Stimulated activated CD8-positive, alpha-beta memory T cell treated with anti-CD3 and anti-CD28 coated beads, Interleukin-15, amount 100 ng/mL, for 1 hour (primary cell): ENCODE data around the gene ARL6.

ENCODE experiments used
- DNase-seq: peaks from one replicate; pipeline ENCODE4 v3.0.0-alpha.2; 2020; ENCODE audit warnings: low read depth

Gene ARL6, protein sequence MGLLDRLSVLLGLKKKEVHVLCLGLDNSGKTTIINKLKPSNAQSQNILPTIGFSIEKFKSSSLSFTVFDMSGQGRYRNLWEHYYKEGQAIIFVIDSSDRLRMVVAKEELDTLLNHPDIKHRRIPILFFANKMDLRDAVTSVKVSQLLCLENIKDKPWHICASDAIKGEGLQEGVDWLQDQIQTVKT

DNA sequence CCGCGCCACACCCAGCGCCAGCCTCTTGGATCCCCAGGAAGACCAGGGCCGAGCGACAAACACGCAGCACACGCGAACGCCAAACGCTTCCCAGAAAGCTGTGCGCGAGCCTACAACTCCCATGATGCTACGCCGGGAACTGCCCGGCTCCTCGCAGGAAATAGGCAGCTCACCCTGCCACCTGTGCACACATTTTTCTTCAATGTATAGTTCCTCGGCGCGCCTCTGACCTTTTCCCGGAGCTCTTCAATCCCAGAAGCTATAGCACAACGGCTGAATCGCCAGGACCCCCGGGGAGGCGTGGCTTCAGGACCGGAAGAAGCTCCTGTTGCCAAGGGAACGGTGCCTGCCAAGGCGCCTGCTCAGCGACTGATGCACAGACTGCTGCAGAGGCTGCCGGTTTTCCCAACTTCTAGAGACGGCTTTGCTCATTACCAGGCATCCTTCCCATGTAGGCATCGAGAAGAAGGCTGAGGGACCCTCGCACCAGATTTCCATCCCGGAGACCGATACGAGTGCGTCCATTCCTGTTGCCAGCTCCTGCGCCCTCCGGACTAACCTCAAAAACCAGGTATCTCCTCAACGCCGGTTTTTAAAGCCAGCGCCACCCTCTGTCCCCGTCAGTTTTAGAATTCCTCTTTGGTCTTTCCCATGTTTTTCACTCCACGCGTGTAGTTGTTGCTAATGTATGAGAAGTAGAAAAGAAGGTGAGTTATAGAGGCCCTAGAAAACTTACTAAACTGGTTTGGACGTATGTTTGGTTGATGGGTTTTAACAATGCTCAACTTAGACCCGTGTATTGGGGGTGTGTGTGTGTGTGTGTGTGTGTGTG, at the start of gene ARL6:
Gene ARL6 (plus strand): TSS at position 352 of the 832 bp plus-strand sequence. CDS start 3,350 bp downstream, outside the sequence.
- DNase-seq = peak; percentile 46

DNA sequence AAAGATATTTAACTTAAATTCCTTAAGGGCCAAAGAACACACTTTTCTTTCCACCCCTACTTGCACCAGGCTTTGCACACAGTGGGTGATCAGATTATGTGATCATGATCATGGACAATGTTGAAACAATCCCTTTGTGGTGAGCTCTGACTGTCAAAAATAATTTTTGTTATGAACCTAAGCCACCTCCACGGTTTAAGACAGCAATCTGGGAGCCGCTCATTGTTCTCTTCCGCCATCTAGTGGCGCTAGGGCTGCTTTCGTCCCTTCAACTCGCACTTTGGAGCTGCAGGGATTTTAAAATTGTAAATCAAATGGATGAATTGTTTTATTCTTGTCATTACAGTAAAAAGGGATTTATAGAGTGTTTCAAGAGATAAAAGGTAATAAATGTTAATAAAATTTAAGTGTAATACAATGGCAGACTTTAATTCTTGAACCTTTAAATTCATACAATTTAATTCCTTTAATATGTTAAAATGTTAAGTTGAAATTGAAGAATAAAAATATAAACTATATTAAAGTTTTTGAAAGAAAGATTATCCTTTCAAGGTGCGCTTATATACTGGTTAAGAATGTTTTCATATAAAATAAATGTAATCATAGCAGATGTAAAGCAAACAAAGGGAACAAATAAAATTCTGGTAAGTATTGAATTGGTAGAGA, 45.3 kb upstream of the ARL6 start:
- peak; percentile 23 for DNase-seq

DNA sequence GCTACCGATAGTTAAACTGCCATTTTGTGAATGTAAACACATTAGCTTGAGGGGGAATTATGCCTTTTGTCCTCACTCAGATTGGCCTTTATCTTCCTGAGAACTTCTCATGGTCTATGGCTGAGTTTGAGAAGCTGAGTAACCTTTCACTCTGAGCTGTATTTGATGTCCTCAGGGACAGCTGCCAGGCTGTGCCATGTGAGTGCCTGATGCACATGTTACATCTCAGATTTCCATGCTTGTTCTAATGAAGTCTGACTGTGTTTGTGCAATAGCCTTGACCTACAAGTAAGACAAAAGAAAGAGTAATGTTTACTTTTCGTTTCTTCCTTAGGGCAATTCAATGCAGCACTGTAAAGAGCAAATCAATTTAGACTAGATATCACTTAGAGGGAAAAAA, 44.1 kb upstream of the ARL6 start:
- no peak for DNase-seq

DNA sequence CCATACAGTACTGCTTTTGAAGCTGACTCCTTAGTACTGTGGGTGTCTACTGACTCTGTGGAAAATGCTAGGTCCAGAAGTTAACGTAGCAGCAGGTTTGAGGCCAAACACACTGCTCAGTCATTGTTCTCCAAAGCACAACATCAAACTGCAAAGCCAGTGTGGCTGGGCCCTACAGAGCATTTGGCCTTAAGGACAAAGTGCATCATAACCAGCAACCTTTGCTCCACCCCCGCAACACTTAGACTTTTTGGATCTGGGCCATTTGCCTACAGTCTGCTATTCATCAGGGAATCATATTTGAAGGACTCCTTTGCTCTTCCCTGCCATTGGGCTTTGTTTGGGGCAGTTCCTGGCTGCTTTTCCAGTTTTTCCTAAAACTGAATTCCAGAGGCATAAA, 43.1 kb upstream of the ARL6 start:
- DNase-seq = no peak

DNA sequence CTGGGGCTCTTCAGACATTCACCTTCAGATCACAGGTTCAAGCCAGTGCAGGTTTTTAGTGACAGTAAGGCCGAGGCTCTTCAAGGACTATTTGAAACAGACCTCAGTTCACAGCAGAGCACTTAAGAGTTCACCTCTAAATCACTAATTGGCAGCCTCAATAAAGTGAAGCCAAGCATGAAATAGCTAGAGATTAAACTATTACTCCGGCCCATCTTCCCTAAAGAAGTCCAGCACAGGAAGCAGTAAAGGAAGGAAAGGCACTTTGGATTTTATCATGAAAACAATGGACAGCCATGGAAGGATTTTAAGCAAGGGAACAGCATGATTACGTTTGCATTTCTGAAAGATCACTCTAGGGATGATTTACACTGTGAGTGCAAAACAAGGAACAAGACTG, 27.6 kb upstream of the ARL6 start:
- no peak for DNase-seq

DNA sequence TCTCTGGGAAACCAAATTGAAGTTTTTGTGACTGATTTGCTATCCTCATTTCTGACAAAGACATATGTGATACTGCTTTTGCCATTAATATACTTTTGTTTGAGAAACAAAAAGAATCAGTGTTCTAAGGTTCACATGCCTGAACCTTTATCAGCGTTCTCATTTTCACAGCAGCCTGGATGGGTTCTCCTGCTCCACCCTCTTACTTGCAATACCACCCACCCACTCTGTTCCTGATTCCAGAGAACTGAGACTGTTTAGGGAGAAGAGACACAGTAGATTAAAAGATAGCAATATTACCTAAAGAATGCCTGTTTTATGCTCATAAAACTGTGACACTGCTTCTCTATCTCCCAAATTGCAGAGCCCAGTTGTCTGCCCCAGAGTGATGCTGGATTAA, 25.8 kb upstream of the ARL6 start:
- DNase-seq = no peak

DNA sequence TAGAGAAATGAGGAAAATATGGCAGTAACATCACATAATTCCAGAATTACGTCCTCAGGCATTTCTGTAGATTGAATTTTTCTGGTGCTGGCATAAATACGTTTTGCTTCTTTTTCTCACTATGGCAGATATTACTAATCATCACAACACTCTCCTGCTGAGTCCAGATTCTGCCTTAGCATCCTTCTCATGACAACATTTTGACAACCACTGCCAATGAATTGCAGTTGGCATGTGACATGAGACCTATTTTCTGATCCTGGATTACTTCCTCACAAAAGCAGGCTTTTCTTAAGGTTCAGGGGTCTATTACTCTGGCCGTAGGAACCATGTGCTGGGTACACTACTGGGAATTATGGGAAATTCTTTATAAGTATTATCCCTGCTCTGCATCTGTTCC, 22.5 kb upstream of the ARL6 start:
- no peak for DNase-seq

DNA sequence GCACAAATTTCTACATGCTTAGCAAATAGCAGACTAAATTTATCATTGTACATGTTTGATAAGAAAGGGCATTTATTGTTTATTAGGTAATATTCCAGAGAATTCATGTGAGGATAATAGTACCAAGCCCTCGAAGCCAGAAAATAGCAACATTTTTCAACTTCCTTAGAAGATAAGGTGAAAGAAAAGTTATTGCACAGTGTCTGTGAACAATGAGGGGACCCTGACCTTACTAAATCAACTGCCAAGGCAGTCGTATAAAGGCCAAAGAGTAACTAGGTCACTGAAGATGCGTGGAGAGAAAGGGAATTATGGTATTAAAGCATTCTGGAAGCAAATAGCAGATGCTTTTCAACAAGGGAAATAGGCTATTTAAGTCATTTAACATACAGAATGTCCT, 20.3 kb upstream of the ARL6 start:
- no peak for DNase-seq

DNA sequence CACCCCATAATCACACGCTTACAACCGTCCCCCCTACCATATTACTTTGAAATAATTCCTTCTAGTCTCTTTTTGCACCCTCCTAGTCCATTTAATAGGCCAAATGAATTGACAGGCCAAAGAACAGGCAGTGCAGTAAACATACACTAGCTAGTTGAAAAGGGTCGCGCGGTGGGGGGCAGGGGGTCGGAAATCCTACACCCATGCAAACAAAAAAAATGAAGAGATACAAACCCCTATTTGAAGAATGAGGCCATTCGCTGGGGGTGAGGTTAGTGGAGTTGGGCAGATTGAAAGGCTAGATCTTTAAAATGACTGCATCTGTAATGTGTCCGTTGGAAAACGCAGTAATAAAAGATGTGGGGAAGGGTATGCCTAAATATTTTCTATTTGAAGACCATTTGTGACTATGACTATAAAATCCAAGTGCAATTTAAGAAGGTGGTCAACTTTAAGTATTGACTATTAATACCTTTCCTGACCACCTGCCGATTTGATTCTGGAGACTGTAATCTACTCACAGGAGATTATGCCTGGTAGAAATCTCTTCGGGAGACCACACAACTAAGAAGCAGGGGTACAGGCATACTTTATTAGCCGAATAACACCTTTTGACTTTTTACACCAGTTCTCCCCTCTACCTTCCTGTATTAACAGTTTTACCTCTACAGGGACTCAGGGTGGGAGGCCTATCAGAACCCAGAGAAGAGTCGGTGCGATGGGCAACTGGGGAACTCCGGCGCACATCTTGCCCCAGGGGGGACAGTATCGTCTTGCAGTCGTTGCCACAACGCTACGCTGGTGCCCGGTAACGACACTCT, 762 bp upstream of the ARL6 start:
- DNase-seq = no peak

DNA sequence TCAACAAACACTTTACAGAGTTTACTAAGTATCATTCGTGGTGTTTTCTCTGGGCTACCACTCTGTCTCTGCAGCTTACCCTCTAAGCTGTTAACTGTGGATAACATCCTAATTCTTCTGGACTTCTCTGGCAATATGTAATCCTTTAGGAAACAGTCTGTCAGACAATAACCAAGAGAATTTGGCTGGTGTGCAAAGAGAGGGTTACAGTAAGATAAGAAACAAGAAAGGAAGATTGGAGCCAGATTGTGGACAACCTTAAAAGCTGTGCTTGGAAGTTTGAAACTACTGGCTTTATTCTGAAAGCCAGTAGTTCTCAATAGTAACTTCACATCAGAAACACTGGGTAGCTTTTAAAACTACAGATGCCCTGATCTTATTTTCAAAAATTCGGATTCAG, 778 bp downstream of the ARL6 start:
- DNase-seq = no peak

DNA sequence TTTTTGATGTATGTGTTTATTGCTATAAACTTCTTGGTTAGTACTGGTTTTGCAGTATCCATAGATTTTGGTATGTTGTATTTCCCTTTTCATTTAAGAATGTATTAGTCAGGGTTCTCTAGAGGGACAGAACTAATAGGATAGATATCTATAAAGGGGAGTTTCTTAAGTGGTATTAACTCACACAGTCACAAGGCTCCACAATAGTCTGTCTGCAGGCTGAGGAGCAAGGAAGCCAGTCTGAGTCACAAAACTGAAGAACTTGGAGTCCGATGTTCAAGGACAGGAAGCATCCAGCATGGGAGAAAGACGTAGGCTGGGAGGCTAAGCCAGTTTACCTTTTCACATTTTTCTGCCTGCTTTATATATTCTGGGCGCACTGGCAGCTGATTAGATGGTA, 8.4 kb downstream of the ARL6 start:
- DNase-seq = no peak

DNA sequence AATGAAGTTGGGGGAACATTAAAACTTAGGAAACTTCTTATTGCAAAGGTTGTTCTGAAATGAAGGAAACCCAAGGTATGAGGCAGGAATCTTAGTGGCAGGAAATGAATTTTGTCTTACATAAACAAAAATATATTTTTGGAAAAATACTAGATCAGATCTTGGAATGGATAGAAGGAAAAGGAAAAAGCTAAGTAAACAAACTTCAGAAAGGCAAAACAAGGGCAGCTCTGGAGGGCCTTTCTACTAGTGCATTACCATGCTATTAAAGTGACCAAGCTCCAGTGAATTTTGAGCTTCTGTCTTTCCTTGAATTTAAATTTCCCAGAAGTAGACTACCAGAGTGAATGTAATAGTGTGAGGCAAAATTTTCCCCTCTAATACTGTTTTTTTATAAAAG, 13.6 kb downstream of the ARL6 start:
- no peak for DNase-seq

DNA sequence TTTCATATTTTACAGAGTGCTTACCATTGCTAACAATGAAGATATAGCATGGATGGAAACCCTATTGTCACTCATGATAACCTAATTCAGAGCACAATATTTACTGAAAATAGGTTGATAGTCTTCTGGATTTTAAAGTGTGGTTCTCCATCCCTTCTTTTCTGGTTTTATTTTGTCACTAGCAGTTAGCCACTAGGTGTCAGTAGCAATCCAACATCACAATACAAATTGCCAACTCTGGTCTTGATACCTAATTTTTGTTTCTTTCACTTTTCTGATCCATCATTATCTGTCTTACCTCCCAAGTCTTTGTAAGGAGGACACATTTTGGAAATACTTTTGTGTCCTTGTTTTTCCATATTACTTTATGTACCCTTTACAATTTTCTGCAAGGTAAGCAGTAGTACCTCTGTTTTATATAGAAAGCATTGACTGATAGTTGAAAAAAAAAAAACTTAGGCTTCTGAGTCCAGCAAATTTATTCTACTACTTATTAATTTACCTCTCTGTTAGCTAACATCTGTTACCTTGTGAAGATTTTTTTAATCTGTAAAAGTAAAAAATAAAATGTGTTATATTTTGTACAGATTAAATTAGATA, 29.0 kb downstream of the ARL6 start:
- DNase-seq = no peak

DNA sequence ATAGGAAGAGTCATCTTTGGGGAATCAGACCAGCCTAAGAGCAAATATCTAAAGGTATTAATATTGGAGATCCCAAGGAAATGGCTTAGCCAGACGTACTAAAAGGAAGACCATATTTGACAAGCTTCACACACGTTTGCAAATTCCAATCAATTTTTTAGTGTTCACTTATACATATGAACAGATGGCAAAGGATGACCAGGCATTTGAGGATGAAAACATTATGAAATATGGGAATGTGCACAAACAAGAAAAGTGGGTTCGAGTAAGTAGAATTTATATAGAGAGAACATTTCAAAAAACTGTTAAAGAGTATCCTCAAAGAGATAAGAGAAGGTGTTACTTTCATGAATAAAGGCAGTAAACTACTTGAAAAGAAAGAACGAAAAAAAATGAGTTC, 31.4 kb downstream of the ARL6 start:
- no peak for DNase-seq

DNA sequence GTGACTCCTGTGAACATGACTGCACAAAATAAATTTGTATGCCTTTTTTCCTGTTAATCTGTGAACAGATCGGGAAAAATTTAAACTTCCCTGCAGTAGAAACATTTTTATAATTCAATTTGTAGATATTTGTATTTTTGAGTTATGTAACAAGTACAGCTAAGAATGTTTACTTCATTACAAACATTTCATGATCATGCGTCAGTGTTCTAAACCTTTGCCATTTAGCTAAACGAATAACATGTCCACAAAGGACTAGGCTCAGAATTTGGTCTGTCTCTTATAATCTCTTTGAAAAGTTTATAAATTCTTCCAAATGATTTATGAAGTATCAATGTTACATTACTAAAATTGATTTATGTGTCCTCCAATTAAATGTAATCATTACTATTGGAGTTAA, 39.9 kb downstream of the ARL6 start:
- DNase-seq = no peak

DNA sequence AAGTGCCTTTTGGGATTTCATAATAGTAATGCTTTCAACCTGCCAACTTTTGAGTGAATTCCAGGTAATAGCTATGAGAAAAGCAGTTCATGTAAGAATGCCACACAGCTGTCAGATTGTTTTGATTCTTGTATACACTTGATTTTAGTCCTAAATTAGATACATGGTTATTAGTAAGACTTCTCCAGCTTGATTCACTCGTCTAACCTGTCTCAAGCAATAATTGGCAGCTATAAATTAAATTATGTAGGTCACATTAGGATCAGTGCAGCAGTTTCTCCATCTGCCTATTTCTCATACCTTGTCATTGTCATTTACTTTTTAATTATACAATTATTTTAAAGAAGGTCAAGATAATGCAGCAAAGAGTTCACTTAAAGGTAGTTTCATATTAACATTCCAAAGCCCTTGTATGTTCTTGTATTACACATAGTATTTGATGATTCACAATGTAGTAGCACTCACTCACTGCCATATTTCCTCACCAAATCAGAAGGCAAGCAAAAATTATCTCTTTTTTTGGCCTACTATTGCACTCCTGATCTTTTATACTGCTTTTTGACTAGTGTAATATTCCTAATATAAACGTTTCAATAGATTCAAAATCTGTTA, 46.3 kb downstream of the ARL6 start:
- no peak for DNase-seq

DNA sequence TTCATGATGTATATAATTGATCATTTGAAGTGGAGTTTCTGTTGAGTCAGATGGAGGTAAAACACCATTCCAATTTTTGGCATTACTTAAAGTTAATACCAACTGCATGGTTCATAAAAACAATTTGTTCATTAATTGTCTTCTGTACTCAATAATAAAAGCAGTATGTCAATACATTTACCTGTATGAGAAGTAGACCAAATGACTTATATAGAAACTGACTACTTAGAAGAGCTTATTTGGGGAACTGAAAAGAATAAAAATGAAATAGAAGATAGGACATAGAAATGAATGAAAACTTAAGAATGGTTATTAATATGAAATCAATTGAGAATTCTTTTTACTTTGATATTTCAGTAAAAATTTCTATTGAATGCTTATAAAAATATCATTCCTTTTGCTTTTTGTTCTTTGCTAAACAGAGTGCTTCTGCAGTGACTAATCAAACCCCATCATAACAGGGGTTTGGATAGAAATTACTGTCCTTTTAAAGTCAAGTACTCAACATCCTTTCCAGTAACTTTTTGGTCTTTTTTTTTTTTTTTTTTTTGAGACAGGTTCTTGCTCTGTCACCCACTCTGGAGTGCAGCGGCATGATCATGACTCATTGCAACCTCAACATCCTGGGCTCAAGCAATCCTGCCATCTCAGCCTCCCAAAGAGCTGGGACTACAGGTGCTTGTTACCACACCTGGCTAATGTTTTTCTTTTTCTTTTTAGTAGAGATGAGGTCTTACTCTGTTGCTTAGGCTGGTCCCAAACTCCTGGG, 50.8 kb downstream of the ARL6 start:
- DNase-seq = no peak

DNA sequence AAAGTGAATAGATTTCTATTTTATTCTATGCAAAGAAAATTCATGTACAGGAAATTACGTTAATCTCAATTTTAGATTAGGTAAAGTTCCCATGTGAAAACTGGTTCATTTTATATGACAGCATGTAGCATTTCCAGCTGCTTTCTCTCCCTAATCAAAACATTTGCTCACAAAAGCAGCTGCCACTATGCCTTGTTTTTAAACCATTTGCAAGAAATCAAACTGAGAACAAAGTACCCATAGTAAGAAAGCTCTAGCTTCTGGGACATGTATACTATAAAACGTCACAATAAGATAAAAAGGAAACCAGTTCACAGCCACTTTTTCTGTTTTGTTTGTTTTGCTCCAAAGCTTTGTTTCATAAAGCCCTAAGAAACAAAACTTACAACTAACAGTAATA, 52.3 kb downstream of the ARL6 start:
- DNase-seq = no peak

DNA sequence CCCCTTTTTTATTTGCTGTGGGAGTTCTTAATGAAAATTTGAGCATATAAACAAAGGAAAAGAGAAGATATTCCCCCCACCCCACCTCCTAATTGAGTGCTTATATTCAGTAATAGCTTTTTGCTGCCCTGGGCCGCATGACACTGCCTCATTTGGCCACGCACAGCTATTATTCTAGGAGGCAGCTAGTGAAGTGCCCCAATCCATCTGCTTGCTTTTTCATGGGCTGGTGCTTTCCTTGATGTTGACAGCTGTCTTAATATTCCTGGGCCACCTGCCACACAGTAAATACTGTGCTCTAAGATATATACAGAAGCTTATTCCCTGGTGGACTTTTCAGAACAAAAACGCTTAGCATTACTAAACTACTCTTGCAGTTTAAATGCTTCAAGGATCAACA, 53.4 kb downstream of the ARL6 start:
- DNase-seq = no peak

DNA sequence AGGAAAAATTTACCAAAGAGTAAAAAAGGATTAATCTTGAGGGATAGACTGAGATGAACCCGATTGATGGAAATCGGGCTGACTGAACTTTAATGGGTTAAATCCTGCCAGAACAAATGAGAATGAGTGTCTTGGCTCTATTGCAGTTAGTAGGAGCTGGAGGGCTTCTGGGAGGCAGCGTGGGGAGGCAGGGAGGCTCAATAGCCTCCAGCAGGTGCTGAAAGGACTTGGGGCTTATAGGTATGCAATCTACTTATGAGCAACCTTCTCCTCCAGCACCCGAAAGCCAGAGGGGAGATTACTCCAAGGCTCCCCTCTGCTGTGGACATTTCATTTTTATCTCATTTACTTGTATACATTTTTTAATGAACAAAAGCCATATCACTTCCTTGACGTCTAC, 56.2 kb downstream of the ARL6 start:
- no peak for DNase-seq

DNA sequence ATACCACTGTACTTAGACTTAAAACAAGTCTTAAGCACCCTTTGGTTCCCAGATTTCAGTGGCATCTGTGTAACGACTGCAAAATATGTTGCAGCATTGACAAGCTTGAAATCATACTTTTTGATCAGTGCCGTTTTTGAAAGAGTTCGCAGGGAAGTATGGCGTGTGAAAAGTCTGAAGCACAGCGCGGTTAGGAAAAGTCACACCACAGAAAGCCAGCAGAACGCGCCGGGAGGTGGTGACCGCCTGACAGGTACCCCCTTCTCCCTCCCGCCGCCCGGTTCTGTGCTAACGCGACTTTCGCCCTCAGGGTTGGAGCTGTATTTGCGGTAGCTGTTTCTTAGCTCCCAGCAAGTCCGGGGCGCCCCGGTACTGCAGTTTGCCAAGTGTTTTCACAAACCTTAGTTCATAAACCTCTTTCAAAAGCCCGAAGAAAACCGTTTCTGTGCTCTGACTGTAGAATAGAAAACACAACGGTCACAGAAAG, 56.8 kb downstream of the ARL6 start:
- no peak for DNase-seq
